CD4-positive, CD25-positive, alpha-beta regulatory T cell (primary cell): ENCODE results near the gene ATP6V1C2. TPM values are rescaled to one million over a fixed set of nuclear protein-coding genes. Genes with fewer than 3 reads are reported as not detected.

Experiments used
- ATAC-seq, 2 donors: fragments of 150-1000 bp; cut with Tn5 transposase; one replicate each; pipeline ENCODE4 v1.10.0; 2021; ENCODE audit warnings: low read depth in 2 of 2, moderate number of reproducible peaks in 2 of 2, moderate library complexity in 1 of 2
- DNase-seq, 3 donors: peaks; one replicate each; pipeline versions ENCODE4 v3.0.0 to v3.0.0-alpha.2; 2012 to 2022; ENCODE audit warnings: mixed read lengths in 1 of 3
- H3K27ac ChIP-seq: one replicate; pipeline ENCODE4 v1.7.0; 2013; ENCODE audit warnings: mild to moderate bottlenecking, low read length; ENCODE audit not compliant: insufficient read depth, poor library complexity, severe bottlenecking
- H3K27me3 ChIP-seq: one replicate; pipeline ENCODE4 v1.7.0; 2013; ENCODE audit warnings: low read length; ENCODE audit not compliant: control insufficient read depth, insufficient read depth
- H3K36me3 ChIP-seq: one replicate; pipeline ENCODE4 v1.7.0; 2013; ENCODE audit warnings: mild to moderate bottlenecking, low read length, moderate library complexity; ENCODE audit not compliant: control insufficient read depth, insufficient read depth
- H3K4me1 ChIP-seq: 2 replicates; pipeline ENCODE4 v1.7.0; 2013; ENCODE audit warnings: mild to moderate bottlenecking, low read length; ENCODE audit not compliant: insufficient read depth, control insufficient read depth, poor library complexity, severe bottlenecking
- H3K4me3 ChIP-seq: one replicate; pipeline ENCODE4 v1.7.0; 2013; ENCODE audit warnings: low read depth, mild to moderate bottlenecking, low read length, moderate library complexity
- H3K9me3 ChIP-seq, 2 experiments: 1 replicate in 1 of 2; 2 replicates in 1 of 2; pipeline ENCODE4 v1.7.0; 2013; ENCODE audit warnings: low read length in 2 of 2, mild to moderate bottlenecking in 1 of 2, moderate library complexity in 1 of 2; ENCODE audit not compliant: control insufficient read depth in 2 of 2
- H3K27ac Mint-ChIP-seq, 3 donors: one replicate each; pipeline ENCODE4 v1.8.0; 2020 to 2022; ENCODE audit warnings: mild to moderate bottlenecking in 3 of 3, mixed read lengths in 3 of 3, moderate library complexity in 2 of 3
- H3K27me3 Mint-ChIP-seq: one replicate; pipeline ENCODE4 v1.8.0; 2022; ENCODE audit warnings: mild to moderate bottlenecking, mixed read lengths
- H3K36me3 Mint-ChIP-seq: one replicate; pipeline ENCODE4 v1.8.0; 2020; ENCODE audit warnings: mixed read lengths
- H3K4me1 Mint-ChIP-seq, 4 donors: one replicate each; pipeline ENCODE4 v1.8.0; 2020 to 2022; ENCODE audit warnings: mixed read lengths in 4 of 4, mild to moderate bottlenecking in 1 of 4
- H3K4me3 Mint-ChIP-seq, 4 donors: one replicate each; pipeline ENCODE4 v1.8.0; 2020 to 2022; ENCODE audit warnings: mild to moderate bottlenecking in 4 of 4, mixed read lengths in 4 of 4, moderate library complexity in 3 of 4
- H3K9me3 Mint-ChIP-seq, 7 donors: one replicate each; pipeline ENCODE4 v1.8.0; 2020 to 2022; ENCODE audit warnings: mixed read lengths in 7 of 7, mild to moderate bottlenecking in 3 of 7, moderate library complexity in 2 of 7
- polyA plus RNA-seq, 4 donors: library from polyadenylated mRNA; unstranded; fragments of 300-500 nt; fragmentation: Illumina TruSeq; gene quantifications; one replicate each; pipeline ENCODE4 v1.2.3, GENCODE V29; 2021
- total RNA-seq: library from RNA; stranded (reverse); gene quantifications from one replicate; pipeline ENCODE4 v1.2.3, GENCODE V29; 2022

ATP6V1C2 gene
- total and polyA plus RNA-seq, 5 donors from 2014 or later: 0.09 to 0.11 TPM; not detected in 3

DNA sequence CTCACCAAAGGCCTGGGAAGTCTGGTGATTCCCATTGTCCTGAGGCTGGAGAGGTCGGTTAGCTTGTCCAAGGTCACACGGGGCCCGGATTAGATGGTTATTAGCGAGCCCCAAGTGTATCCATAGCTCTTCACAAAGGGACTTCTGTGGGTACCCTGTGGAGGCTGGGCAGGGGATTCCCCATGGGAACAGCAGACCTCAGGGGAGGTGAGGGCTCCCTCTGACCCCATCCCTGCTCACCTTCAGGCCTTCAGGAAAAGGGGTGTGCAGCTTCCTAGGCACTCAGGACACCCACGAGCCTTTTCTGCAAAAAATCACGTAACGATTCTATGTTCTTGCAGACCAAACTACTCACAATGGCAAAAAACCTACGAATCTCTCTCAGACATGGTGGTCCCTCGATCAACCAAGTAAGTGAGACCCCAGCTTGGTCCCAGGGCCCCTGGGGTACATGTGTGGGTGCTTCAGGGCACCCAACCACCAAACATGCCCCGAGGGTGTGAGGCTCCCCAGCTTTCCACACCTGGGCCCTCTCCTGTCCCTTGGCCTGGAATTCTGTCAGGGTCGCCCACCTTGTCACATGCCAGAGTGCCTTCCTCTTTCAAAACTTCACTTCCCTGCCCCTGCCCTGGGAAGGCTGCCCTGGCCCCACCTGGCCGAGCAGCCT, 50.9 kb downstream of the ATP6V1C2 start:
- H3K4me1 Mint-ChIP-seq: no peaks in the 10 kb centered on the region
- no peaks in the 10 kb centered on the region for H3K4me1 ChIP-seq
- H3K27me3 ChIP-seq: no peaks in the 10 kb centered on the region
- no peak overlapping the region for H3K27ac Mint-ChIP-seq
- H3K27me3 Mint-ChIP-seq: no peaks in the 10 kb centered on the region
- no peaks in the 10 kb centered on the region for H3K36me3 Mint-ChIP-seq
- no peaks in the 10 kb centered on the region for H3K9me3 ChIP-seq
- H3K4me3 ChIP-seq: no peak overlapping the region
- no peaks in the 10 kb centered on the region for H3K9me3 Mint-ChIP-seq
- H3K36me3 ChIP-seq: no peaks in the 10 kb centered on the region
- DNase-seq: no peak
- no peak overlapping the region for H3K27ac ChIP-seq
- no peak for ATAC-seq
- H3K4me3 Mint-ChIP-seq: no peak overlapping the region

DNA sequence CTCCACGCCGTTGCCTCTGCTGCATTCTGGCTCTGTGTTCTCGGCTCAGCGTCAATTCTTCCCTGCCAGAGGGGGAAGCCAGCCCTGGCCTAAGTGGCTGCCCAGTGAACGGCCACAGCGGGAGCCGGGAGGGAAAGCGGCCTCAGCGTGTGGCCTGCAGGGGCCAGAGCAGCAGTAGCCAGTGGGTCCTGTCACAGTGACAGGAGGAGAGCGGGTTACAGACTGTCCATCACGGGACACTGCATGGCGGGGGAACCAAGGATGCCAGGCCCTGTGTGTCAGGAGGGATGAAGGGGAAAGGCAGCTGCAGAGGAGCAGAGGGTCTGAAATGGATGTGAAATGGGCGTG, 51.4 kb downstream of the ATP6V1C2 start:
- H3K27ac ChIP-seq: no peak overlapping the region
- no peaks in the 10 kb centered on the region for H3K27me3 ChIP-seq
- H3K4me1 ChIP-seq: no peaks in the 10 kb centered on the region
- H3K4me3 ChIP-seq: no peak overlapping the region
- Mint-ChIP-seq H3K4me1 (no peaks in the 10 kb centered on the region), H3K4me3 (no peak overlapping the region), H3K27ac (no peak overlapping the region), H3K36me3 (no peaks in the 10 kb centered on the region), H3K9me3 (no peaks in the 10 kb centered on the region), H3K27me3 (no peaks in the 10 kb centered on the region)
- H3K36me3 ChIP-seq: no peaks in the 10 kb centered on the region
- no peaks in the 10 kb centered on the region for H3K9me3 ChIP-seq
- DNase-seq: no peak
- no peak for ATAC-seq

DNA sequence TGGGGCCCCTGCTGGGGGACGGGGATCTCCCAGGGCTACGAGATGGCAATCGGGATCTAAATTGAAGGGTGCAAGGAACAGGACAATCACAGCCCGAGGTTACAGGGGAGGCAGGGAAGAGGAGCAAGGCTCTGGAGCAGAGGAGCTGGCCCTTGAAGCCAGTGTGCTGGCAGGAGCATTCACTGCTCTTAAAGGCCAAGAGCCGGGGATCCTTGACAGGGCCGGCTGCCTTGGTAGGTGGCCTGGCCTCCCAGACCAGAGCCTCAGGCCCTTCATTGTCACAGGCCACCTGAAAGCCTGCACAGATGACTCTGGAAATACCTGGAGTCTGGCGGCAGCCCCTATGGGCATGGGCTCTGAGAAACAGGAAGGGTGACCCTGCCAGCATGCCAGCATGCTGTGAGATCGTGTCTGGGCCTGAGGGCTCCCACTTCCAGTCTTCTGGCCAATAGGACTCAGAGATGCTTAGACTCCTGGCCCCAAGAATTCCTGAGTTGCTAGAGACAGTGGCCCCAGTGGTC, 52.5 kb downstream of the ATP6V1C2 start:
- peaks cover 5% of the 10 kb centered on the region for H3K36me3 Mint-ChIP-seq
- Histone ChIP-seq H3K4me1 (no peaks in the 10 kb centered on the region), H3K9me3 (no peaks in the 10 kb centered on the region), H3K27me3 (no peaks in the 10 kb centered on the region), H3K4me3 (no peak overlapping the region), H3K36me3 (peaks cover 4% of the 10 kb centered on the region), H3K27ac (no peak overlapping the region)
- H3K9me3 Mint-ChIP-seq: no peaks in the 10 kb centered on the region
- no peak overlapping the region for H3K27ac Mint-ChIP-seq
- no peak for DNase-seq
- ATAC-seq: no peak
- no peaks in the 10 kb centered on the region for H3K27me3 Mint-ChIP-seq
- H3K4me1 Mint-ChIP-seq: no peaks in the 10 kb centered on the region
- H3K4me3 Mint-ChIP-seq: no peak overlapping the region

DNA sequence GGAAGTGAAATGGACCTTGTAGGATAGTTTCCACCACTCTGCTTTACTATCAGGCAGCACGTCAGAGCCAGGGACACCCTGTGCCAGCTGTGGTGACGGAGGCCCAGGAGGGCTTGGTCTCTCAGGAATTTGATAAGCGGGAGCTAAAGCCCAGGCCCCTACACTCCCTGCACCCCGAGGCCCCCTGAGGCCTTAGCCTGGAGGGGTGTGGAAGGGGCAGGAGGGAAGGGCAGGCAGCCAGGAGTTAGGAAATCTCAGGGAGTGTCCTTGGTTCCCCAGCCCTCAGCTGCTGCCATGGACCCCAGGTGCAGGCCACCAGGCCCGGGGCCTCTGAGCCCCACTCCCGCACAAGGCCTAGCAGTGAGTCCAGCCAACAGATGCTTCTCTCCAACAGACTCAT, 53.0 kb downstream of the ATP6V1C2 start:
- Histone ChIP-seq H3K4me1 (no peaks in the 10 kb centered on the region), H3K36me3 (peaks cover 4% of the 10 kb centered on the region), H3K27me3 (no peaks in the 10 kb centered on the region), H3K4me3 (no peak overlapping the region), H3K27ac (no peak overlapping the region), H3K9me3 (no peaks in the 10 kb centered on the region)
- H3K4me3 Mint-ChIP-seq: no peak overlapping the region
- H3K36me3 Mint-ChIP-seq: peaks cover 5% of the 10 kb centered on the region
- no peaks in the 10 kb centered on the region for H3K27me3 Mint-ChIP-seq
- no peak overlapping the region for H3K27ac Mint-ChIP-seq
- no peaks in the 10 kb centered on the region for H3K9me3 Mint-ChIP-seq
- no peak for DNase-seq
- no peaks in the 10 kb centered on the region for H3K4me1 Mint-ChIP-seq
- no peak for ATAC-seq

DNA sequence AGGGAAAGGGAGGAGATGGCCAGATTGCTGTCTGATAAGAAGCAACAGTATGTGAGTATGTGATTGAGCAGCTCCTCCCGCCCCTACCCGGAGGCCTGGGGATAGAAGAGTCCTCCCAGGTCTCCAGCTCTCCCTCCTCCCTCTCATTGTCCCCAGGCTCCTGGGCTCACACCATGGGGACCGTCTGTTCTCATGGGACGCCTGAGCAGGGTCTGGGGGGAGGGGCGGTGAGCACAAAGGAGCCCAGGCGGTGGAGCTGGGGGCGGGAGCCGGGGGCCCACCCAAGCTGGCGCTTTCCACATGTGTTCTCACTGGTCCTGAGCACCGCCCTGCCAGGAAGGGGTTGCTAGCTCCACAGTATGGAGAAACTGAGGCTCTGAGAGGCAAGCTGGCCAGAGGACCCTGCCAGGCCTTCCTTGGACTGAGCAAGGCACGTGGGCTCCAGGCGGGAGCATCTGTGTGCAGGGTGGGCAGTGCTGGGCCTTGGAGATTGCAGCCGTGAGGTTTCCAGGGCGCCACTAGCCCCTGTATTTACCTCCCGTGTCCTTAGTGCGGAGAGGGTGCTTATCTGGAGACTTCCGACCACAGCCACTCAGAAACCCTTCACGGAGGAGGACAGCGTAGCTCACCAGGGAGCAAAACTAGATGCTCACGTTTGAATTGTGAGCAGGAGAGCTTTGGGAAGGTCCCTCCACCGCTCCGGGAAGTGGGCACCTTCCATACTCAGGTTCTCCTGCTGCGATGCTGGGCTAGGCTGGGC, 53.8 kb downstream of the ATP6V1C2 start:
- Histone ChIP-seq H3K4me1 (no peaks in the 10 kb centered on the region), H3K27ac (no peak overlapping the region), H3K4me3 (no peak overlapping the region), H3K27me3 (no peaks in the 10 kb centered on the region), H3K36me3 (peaks cover 11% of the 10 kb centered on the region), H3K9me3 (no peaks in the 10 kb centered on the region)
- H3K27ac Mint-ChIP-seq: no peak overlapping the region
- H3K27me3 Mint-ChIP-seq: no peaks in the 10 kb centered on the region
- H3K36me3 Mint-ChIP-seq: peaks cover 8% of the 10 kb centered on the region
- ATAC-seq: no peak
- peaks cover 0 to under 1% (median 0%) of the 10 kb centered on the region in 4 donors for H3K4me1 Mint-ChIP-seq
- H3K4me3 Mint-ChIP-seq: no peak overlapping the region
- DNase-seq: no peak
- no peaks in the 10 kb centered on the region for H3K9me3 Mint-ChIP-seq

DNA sequence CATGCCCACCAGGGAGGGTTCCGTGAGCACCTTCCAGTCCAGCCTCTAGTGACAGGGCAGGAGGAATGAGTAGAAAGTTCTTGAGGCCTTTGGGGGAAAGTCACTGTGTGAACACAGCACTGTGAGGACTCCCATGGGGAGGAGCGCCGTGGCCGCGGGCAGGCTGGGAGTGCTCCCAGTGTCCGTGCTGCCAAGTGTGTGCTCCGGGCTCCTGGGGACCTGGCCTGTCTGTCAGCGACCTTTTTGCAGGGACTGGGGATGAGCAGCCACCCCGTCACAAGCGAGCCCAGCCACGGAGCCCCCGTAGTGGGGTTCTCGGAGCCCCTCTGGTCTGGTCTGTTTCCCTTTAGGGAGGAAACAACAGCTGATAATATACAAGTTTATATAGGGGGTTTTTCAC, 54.4 kb downstream of the ATP6V1C2 start:
- Mint-ChIP-seq H3K27ac (no peak overlapping the region), H3K4me3 (no peak overlapping the region)

DNA sequence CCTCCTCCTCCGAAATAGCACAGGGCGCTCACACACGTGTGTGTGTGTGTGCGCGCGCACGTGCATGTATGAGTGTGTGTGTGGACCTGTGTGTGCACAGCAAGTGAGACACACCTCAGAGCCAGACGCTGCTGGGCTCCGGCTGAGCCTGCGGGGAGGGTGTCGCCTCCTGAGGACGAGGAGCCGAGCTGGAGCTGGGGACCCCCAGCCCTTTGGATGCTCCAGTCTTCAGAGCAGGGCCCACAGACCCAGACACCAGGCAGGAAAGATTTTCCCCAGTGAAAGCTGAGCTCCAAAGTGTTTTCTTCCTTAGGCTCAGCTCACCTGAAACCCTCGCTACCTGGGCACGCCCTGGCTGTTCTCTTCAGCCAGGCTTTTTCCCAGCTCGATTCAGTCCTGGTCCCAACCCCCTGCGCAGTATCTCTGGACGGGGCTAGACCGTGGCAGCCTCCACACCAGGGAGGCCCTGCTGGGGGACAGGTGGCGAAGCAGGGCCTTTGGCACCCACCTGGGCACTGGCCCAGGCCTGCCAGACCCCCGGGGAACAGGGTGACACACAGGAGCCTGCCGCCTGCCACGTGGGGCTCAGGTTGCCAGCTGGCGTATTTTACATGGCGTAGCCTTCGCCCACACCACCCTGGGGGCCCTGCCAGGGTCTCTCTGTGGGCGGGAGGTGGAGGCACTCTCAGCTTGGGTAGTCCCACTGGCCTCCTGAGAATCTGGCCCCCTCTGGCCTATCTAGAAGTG, 55.0 kb downstream of the ATP6V1C2 start:
- Mint-ChIP-seq H3K4me1 (peaks cover 0 to 1% (median 0%) of the 10 kb centered on the region in 4 donors), H3K4me3 (no peak overlapping the region), H3K27me3 (no peaks in the 10 kb centered on the region), H3K27ac (no peak overlapping the region), H3K36me3 (peaks cover 10% of the 10 kb centered on the region), H3K9me3 (no peaks in the 10 kb centered on the region)
- H3K4me1 ChIP-seq: no peaks in the 10 kb centered on the region
- DNase-seq (no peak), ATAC-seq (no peak)
- no peak overlapping the region for H3K27ac ChIP-seq
- peaks cover 20% of the 10 kb centered on the region for H3K36me3 ChIP-seq
- no peaks in the 10 kb centered on the region for H3K27me3 ChIP-seq
- no peaks in the 10 kb centered on the region for H3K9me3 ChIP-seq
- H3K4me3 ChIP-seq: no peak overlapping the region

More for the DNA sequence above, 54.4 kb downstream of the ATP6V1C2 start:
- Mint-ChIP-seq H3K36me3 (peaks cover 10% of the 10 kb centered on the region), H3K4me1 (peaks cover 0 to 1% (median 0%) of the 10 kb centered on the region in 4 donors), H3K27me3 (no peaks in the 10 kb centered on the region), H3K9me3 (no peaks in the 10 kb centered on the region)
- ATAC-seq: no peak
- Histone ChIP-seq H3K36me3 (peaks cover 14% of the 10 kb centered on the region), H3K27ac (no peak overlapping the region), H3K4me3 (no peak overlapping the region), H3K9me3 (no peaks in the 10 kb centered on the region), H3K4me1 (no peaks in the 10 kb centered on the region), H3K27me3 (no peaks in the 10 kb centered on the region)
- no peak for DNase-seq
